Prostate gland (tissue), 2 donors: Measurements from ENCODE around the gene TMEM63C.

Experiments
- POLR2AphosphoS5 ChIP-seq: sonication (generic); formaldehyde crosslinking; IDR thresholded peaks from one replicate; pipeline ENCODE4 v1.6.1; 2017; ENCODE audit warnings: antibody characterized with exemption
- TF ChIP-seq, protein P1 (sequence below), 4 experiments: fragments of 200-600 bp in 2 of 4; fragments of 450-650 bp in 2 of 4; sonication (generic) in 2 of 4; IDR thresholded peaks; 1 replicate in 3 of 4; 2 replicates in 1 of 4; pipeline ENCODE4 v1.5.1; 2016 to 2019; ENCODE audit warnings: antibody characterized with exemption in 4 of 4, mild to moderate bottlenecking in 2 of 4, moderate library complexity in 2 of 4

DNA sequence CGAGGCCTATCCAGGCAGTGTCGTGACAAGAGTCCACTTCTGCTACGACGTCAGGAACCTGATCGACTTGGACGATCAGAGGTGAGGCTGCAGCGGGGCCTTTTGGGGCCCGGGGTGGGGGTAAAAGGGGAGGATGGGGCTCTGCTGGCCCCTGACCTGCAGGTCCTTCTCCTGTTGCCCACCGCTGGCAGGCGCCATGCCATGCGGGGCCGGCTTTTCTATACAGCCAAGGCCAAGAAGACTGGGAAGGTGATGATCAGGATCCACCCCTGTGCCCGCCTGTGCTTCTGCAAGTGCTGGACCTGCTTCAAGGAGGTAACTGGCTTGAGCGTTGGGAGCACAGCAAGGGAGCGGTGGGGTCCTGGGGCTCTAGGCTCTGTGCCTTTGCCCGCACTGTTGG, 57.8 kb downstream of the TMEM63C start:
- no peak for TF ChIP-seq POLR2AphosphoS5
- TF ChIP-seq, protein P1, sequence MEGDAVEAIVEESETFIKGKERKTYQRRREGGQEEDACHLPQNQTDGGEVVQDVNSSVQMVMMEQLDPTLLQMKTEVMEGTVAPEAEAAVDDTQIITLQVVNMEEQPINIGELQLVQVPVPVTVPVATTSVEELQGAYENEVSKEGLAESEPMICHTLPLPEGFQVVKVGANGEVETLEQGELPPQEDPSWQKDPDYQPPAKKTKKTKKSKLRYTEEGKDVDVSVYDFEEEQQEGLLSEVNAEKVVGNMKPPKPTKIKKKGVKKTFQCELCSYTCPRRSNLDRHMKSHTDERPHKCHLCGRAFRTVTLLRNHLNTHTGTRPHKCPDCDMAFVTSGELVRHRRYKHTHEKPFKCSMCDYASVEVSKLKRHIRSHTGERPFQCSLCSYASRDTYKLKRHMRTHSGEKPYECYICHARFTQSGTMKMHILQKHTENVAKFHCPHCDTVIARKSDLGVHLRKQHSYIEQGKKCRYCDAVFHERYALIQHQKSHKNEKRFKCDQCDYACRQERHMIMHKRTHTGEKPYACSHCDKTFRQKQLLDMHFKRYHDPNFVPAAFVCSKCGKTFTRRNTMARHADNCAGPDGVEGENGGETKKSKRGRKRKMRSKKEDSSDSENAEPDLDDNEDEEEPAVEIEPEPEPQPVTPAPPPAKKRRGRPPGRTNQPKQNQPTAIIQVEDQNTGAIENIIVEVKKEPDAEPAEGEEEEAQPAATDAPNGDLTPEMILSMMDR (IDR thresholded peaks at IDR 0.05) = no peak
